AG09309 (cell line): ENCODE results near the gene ACSF3.

ENCODE experiments used
- DNase-seq: peaks from one replicate; pipeline ENCODE4 v3.0.0-alpha.2; 2010; ENCODE audit warnings: low read depth
- H3K4me3 ChIP-seq: 2 replicates; pipeline ENCODE4 v1.5.1; 2011; ENCODE audit warnings: mild to moderate bottlenecking, low read depth, low read length, moderate library complexity; ENCODE audit not compliant: control insufficient read depth
- TF ChIP-seq, protein P1 (sequence below): IDR thresholded peaks from 2 replicates; pipeline ENCODE4 v1.5.1; 2011; ENCODE audit warnings: mild to moderate bottlenecking, low read depth, low read length, inconsistent platforms; ENCODE audit not compliant: insufficient read depth, control insufficient read depth; ENCODE audit errors: missing control alignments

Gene ACSF3

DNA sequence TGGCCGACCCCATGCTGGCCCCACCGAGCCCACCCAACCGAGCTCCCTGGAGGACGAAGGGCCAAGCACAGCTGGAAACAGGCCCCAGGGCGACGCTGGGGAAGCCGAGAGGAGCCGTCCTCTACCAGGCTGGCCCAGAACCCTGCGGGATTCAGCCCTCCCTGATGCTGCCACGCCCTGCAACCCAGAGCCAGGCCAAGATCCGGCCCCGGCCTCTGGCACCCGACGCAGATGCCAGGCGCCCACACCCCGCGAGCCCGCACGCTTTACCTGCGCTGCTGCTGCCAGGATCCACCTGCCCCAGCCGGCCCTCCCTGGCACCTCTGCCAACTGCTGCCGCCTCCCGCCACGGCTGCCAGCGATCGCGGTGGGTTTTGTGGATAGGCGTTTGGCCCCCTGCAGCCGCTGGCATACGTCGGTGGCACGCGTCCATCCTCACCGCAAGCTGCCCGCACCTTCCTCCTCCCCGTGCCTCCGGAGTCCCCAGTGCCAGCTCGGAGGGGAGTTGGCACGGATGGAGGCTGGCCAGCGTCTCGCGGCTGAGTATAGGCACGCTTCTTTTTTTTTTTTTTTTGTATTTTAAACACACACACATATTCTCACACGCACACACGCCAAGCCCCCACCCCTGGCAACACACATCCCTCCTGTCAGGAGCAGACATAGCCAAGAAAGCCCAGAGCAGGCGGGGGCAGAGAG is 41.3 kb upstream of the ACSF3 start:
- no peak for DNase-seq
- TF ChIP-seq, protein P1, sequence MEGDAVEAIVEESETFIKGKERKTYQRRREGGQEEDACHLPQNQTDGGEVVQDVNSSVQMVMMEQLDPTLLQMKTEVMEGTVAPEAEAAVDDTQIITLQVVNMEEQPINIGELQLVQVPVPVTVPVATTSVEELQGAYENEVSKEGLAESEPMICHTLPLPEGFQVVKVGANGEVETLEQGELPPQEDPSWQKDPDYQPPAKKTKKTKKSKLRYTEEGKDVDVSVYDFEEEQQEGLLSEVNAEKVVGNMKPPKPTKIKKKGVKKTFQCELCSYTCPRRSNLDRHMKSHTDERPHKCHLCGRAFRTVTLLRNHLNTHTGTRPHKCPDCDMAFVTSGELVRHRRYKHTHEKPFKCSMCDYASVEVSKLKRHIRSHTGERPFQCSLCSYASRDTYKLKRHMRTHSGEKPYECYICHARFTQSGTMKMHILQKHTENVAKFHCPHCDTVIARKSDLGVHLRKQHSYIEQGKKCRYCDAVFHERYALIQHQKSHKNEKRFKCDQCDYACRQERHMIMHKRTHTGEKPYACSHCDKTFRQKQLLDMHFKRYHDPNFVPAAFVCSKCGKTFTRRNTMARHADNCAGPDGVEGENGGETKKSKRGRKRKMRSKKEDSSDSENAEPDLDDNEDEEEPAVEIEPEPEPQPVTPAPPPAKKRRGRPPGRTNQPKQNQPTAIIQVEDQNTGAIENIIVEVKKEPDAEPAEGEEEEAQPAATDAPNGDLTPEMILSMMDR, result no peak
- peak overlapping the region; percentile 60 for H3K4me3 ChIP-seq

DNA sequence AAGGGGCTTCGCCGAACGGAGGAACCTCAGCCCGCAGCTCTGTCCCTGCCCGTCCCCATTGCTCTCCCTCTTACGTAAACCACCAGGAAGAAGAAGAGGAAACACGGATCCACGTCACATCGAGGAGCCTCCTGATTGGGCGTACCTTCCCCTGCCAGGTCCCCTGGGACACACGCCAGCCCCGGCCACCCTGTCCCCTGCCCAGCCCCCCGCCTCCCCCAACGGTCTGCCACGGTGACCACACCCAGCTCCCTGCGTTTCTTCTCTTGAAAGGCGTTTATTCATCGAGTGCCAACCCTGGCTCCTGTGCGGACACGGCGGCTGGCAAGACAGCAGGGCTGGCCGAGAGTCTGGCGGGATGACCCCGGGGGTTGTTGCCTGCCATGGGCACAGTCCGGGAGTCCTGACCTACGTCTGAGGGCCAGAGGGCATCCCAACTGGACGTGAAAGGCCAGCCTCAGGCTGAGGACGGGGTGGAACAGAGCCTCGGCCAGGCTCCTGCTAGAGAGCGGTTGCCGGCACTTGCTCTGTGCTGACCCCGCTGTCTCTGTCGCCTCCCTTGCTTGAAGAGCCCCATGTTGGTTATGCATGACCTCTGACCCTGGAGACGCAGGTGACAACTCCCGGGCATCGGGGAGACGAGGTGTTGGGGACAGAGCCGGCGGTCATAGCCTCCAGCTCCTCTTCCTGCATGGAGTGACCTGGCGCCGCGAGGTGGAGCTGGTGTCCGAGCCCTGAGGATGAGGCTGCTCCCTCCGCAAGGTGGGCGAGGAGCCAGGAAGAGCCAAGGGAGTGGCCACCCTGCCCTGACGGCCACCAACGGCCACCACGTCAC is 40.5 kb upstream of the ACSF3 start:
- TF ChIP-seq, protein P1, result no peak
- H3K4me3 ChIP-seq, result peak overlapping the region; percentile 60
- peak; percentile 5 for DNase-seq

DNA sequence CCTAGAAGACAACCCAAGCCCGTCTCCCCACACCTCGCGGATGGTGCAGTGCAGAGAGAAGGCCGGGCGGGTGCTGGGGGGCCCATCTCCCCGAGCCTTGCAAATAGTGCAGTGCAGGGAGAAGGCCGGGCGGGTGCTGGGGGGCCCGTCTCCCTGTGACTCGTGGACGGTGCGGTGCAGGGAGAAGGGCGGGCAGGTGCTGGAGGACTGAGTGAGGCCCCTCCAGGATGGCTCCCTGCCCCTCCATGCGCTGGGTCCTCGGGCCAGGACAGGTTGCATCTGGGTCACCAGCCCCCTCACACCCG is 40.0 kb upstream of the ACSF3 start:
- no peak overlapping the region for H3K4me3 ChIP-seq
- no peak for DNase-seq
- TF ChIP-seq, protein P1, result no peak

DNA sequence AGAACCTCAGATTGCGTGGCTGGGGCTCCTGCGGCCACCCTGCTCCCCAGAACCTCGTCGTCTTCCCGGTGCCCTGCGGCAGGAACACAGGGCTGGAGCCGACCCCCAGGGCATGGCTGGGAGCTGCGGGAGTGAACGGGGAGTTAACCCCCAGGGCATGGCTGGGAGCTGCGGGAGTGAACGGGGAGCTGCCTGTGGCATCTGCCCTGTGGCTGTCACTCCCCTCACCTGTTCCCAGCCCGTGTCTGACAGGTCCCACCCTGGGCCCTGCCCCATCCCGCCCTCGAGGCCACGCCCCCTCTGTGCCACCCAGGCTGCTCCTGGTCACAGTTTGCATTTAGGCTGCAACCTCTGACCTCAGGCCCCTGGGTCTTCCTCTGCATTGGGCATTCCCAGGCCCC is 39.4 kb upstream of the ACSF3 start:
- no peak for DNase-seq
- TF ChIP-seq, protein P1, result no peak
- no peak overlapping the region for H3K4me3 ChIP-seq

DNA sequence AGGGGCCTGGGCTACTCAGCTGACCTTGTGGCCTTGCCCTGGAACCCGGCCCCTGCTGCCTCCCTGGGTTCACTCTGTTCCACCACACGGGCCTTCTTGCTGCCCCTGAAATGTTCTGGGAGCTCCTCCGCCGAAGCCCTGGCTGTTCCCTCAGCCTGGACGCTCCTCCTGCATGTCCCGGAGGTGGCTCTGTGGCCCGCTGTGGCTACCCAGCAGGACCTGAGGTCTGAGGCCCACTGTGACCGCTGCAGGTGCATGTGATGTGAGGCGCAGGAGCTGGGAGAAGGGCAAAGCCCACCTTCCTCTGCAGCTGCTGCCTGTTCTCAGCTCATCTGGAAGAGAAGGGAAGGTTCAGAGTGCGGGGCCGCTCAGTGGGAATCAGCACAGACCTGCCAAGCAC is 38.9 kb upstream of the ACSF3 start:
- TF ChIP-seq, protein P1, result no peak
- no peak for DNase-seq
- no peak overlapping the region for H3K4me3 ChIP-seq

DNA sequence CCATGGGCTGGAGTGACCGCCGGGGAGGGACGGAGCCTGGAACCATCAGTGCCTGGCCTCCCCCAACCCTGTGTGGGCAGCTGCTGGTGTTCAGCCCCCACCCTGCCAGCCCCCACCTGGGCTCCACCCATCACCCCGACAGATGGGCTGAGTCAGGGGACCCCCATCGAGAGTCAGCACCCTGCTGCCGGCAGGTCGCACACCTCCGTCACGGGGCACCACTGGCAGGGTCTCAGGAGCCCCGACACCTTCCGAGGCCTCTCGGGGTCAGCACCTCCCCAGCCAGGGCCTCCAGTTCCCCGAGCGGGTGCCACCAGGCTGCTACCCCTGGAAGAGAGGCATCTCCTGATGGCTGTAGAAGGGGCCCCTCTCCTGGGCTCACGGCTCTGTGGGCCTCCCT is 38.3 kb upstream of the ACSF3 start:
- DNase-seq, result no peak
- TF ChIP-seq, protein P1, result no peak
- no peak overlapping the region for H3K4me3 ChIP-seq
